ENCODE data around the gene COL8A1. TPM values are rescaled to one million over a fixed set of nuclear protein-coding genes. Genes with fewer than 3 reads are reported as not detected.

COL8A1 gene
- total RNA-seq, 1 donor from 2014 or later, result 5.6 TPM

DNA sequence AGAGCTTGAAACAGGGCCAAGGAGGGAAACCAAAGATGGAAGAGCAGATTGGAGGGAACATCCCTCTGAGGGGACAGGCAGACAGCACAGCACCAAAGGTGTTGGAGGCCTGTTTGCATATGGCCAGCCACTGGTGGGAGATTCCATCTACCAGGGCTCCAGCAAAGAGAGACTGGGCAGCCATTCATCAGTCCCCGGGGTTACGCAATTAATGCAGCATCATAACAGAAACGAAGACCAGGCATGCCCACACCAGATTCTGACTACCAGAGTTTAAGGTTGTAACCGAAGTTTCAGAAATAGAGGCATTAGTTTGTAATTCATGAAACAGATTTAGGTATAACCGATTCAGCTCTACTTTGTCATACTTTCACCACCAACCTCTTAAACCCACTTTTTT is 58.1 kb downstream of the COL8A1 start:
- Mint-ChIP-seq H3K27me3 (ENCODE audit: unreplicated experiment) (no peaks in the 10 kb centered on the region), H3K36me3 (ENCODE audit: low read depth, unreplicated experiment) (no peaks in the 10 kb centered on the region), H3K9me3 (ENCODE audit: unreplicated experiment) (no peaks in the 10 kb centered on the region), H3K4me1 (ENCODE audit: unreplicated experiment) (no peaks in the 10 kb centered on the region), H3K4me3 (ENCODE audit: unreplicated experiment) (no peak overlapping the region), H3K27ac (ENCODE audit: unreplicated experiment) (no peak overlapping the region)
- TF ChIP-seq, protein P1, sequence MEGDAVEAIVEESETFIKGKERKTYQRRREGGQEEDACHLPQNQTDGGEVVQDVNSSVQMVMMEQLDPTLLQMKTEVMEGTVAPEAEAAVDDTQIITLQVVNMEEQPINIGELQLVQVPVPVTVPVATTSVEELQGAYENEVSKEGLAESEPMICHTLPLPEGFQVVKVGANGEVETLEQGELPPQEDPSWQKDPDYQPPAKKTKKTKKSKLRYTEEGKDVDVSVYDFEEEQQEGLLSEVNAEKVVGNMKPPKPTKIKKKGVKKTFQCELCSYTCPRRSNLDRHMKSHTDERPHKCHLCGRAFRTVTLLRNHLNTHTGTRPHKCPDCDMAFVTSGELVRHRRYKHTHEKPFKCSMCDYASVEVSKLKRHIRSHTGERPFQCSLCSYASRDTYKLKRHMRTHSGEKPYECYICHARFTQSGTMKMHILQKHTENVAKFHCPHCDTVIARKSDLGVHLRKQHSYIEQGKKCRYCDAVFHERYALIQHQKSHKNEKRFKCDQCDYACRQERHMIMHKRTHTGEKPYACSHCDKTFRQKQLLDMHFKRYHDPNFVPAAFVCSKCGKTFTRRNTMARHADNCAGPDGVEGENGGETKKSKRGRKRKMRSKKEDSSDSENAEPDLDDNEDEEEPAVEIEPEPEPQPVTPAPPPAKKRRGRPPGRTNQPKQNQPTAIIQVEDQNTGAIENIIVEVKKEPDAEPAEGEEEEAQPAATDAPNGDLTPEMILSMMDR (IDR thresholded peaks at IDR 0.05; ENCODE audit: unreplicated experiment), result no peak
- DNase-seq (ENCODE audit: low spot score), result no peak

DNA sequence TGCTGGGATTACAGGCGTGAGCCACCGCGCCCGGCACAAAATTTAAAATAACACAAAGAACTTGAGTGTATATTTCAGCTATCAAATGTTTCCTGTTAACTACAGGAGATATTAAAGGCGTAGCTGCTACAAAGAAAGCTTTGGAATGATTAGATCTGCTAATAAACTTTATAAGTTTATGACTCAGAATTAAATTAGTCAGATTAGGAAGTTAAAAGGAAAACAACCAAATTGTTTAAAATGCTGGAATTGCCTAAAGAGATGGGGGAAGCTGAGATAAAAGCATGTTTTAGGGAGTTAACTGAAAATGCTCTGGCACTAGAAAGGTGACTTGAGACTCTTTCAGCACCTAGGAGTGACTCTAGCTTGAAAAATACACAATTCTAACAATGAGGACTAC is 58.9 kb downstream of the COL8A1 start:
- no peak overlapping the region for H3K27ac Mint-ChIP-seq (ENCODE audit: unreplicated experiment)
- no peaks in the 10 kb centered on the region for H3K9me3 Mint-ChIP-seq (ENCODE audit: unreplicated experiment)
- TF ChIP-seq, protein P1 (IDR thresholded peaks at IDR 0.05; ENCODE audit: unreplicated experiment), result no peak
- no peaks in the 10 kb centered on the region for H3K27me3 Mint-ChIP-seq (ENCODE audit: unreplicated experiment)
- H3K36me3 Mint-ChIP-seq (ENCODE audit: low read depth, unreplicated experiment), result no peaks in the 10 kb centered on the region
- no peak for DNase-seq (ENCODE audit: low spot score)
- H3K4me1 Mint-ChIP-seq (ENCODE audit: unreplicated experiment), result no peaks in the 10 kb centered on the region
- no peak overlapping the region for H3K4me3 Mint-ChIP-seq (ENCODE audit: unreplicated experiment)

- H3K4me1 Mint-ChIP-seq (ENCODE audit: unreplicated experiment), result no peaks in the 10 kb centered on the region
- H3K9me3 Mint-ChIP-seq (ENCODE audit: unreplicated experiment), result no peaks in the 10 kb centered on the region
- TF ChIP-seq, protein P1 (IDR thresholded peaks at IDR 0.05; ENCODE audit: unreplicated experiment), result no peak
- DNase-seq (ENCODE audit: low spot score), result no peak
- H3K4me3 Mint-ChIP-seq (ENCODE audit: unreplicated experiment), result no peak overlapping the region
- no peak overlapping the region for H3K27ac Mint-ChIP-seq (ENCODE audit: unreplicated experiment)
- H3K36me3 Mint-ChIP-seq (ENCODE audit: low read depth, unreplicated experiment), result no peaks in the 10 kb centered on the region
- H3K27me3 Mint-ChIP-seq (ENCODE audit: unreplicated experiment), result no peaks in the 10 kb centered on the region
Observed at GRCh38 chr3:99698932-99699331, 60.5 kb downstream of the COL8A1 start.

DNA sequence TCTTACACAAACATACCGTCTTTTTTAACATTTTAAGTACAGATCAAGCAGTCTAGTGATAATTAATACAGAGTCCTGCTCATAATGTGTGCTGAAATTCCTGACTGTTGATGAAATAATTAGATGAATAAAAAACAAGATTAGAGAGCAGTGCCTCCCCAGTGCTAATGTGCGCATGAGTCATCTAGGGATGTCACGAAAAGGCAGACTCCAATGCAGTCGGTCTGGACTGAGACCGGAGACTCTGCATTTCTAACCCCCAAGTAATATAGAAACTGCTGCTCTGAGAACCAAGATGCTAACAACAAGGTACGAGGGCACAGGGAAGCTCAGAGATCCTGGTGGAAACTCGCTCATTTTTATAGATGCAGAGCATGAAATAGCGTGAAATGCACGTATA is 61.4 kb downstream of the COL8A1 start:
- TF ChIP-seq, protein P1 (IDR thresholded peaks at IDR 0.05; ENCODE audit: unreplicated experiment), result no peak
- Mint-ChIP-seq H3K4me3 (ENCODE audit: unreplicated experiment) (no peak overlapping the region), H3K27me3 (ENCODE audit: unreplicated experiment) (no peaks in the 10 kb centered on the region), H3K36me3 (ENCODE audit: low read depth, unreplicated experiment) (no peaks in the 10 kb centered on the region), H3K4me1 (ENCODE audit: unreplicated experiment) (no peaks in the 10 kb centered on the region), H3K9me3 (ENCODE audit: unreplicated experiment) (no peaks in the 10 kb centered on the region), H3K27ac (ENCODE audit: unreplicated experiment) (no peak overlapping the region)
- DNase-seq (ENCODE audit: low spot score), result no peak

DNA sequence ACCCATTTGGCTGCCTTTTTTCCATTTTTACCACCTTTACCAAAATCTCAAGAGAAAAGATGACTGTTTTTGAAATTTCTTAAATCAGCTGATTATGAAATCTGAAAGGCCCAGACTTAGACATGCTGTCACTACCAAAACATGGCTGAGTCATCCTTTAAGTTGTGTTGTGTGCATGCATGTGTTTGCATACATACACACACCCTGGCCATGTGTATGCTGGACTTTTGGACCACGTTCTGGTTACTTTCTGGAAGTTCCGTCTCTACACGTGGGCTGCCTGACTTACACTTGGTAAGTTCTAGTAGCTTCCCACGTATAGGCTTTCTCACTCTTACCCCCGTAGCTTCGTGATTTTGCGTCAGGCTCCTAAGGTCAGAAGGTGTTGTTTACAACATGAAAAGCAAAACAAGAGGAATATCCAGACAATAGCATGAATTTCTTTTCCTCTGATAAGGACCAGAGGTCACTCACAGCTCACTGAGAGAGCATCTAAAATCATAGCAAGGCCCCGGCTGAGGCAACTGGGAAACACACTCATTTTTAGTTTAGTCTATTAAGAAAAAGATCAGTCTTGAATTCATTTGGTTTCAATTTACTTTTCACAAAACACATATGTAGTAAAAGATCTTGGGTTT is 62.4 kb downstream of the COL8A1 start:
- Mint-ChIP-seq H3K4me1 (ENCODE audit: unreplicated experiment) (no peaks in the 10 kb centered on the region), H3K9me3 (ENCODE audit: unreplicated experiment) (no peaks in the 10 kb centered on the region), H3K4me3 (ENCODE audit: unreplicated experiment) (no peak overlapping the region), H3K27me3 (ENCODE audit: unreplicated experiment) (no peaks in the 10 kb centered on the region), H3K36me3 (ENCODE audit: low read depth, unreplicated experiment) (no peaks in the 10 kb centered on the region), H3K27ac (ENCODE audit: unreplicated experiment) (no peak overlapping the region)
- no peak for DNase-seq (ENCODE audit: low spot score)
- TF ChIP-seq, protein P1 (IDR thresholded peaks at IDR 0.05; ENCODE audit: unreplicated experiment), result no peak

Data from endothelial cell (in vitro differentiated cells).